NCI-H1092 (cell line): ENCODE results near the gene VEPH1.

Experiments
- DNase-seq: peaks from one replicate; lab custom pipeline; 2025; lab: John Stamatoyannopoulos, UW

VEPH1 gene

GRCh38 chr3:157427901-157428300, 75.3 kb downstream of the VEPH1 start:
- DNase-seq, result no peak

- no peak for DNase-seq
Observed at GRCh38 chr3:157423337-157423736, 79.9 kb downstream of the VEPH1 start.

- DNase-seq, result no peak
Observed at GRCh38 chr3:157420606-157421130, 82.5 kb downstream of the VEPH1 start.

- DNase-seq, result no peak
Observed at GRCh38 chr3:157418104-157418503, 85.1 kb downstream of the VEPH1 start.

GRCh38 chr3:157417247-157417646, 86.0 kb downstream of the VEPH1 start:
- no peak for DNase-seq

- no peak for DNase-seq
Observed at GRCh38 chr3:157416347-157417087, 86.7 kb downstream of the VEPH1 start.

- DNase-seq, result peak; percentile 4
Observed at GRCh38 chr3:157414861-157415260, 88.4 kb downstream of the VEPH1 start.

- DNase-seq, result no peak
Observed at GRCh38 chr3:157412323-157412855, 90.8 kb downstream of the VEPH1 start.

- DNase-seq, result no peak
Observed at GRCh38 chr3:157410945-157411344, 92.3 kb downstream of the VEPH1 start.

- DNase-seq, result no peak
Observed at GRCh38 chr3:157409516-157409915, 93.7 kb downstream of the VEPH1 start.

- DNase-seq, result no peak
Observed at GRCh38 chr3:157408499-157409149, 94.6 kb downstream of the VEPH1 start.

GRCh38 chr3:157407769-157408168, 95.4 kb downstream of the VEPH1 start:
- no peak for DNase-seq

GRCh38 chr3:157406394-157406793, 96.8 kb downstream of the VEPH1 start:
- DNase-seq, result no peak

- DNase-seq, result no peak
Observed at GRCh38 chr3:157405457-157405856, 97.8 kb downstream of the VEPH1 start.

- no peak for DNase-seq
Observed at GRCh38 chr3:157404381-157404780, 98.8 kb downstream of the VEPH1 start.

GRCh38 chr3:157398598-157398997, 104.6 kb downstream of the VEPH1 start:
- DNase-seq, result no peak

- DNase-seq, result no peak
Observed at GRCh38 chr3:157394411-157394810, 108.8 kb downstream of the VEPH1 start.

- no peak for DNase-seq
Observed at GRCh38 chr3:157393113-157393512, 110.1 kb downstream of the VEPH1 start.

GRCh38 chr3:157392104-157392503, 111.1 kb downstream of the VEPH1 start:
- no peak for DNase-seq

- DNase-seq, result no peak
Observed at GRCh38 chr3:157390713-157391515, 112.3 kb downstream of the VEPH1 start.

GRCh38 chr3:157388976-157389375, 114.2 kb downstream of the VEPH1 start:
- DNase-seq, result no peak

- no peak for DNase-seq
Observed at GRCh38 chr3:157387708-157388435, 115.3 kb downstream of the VEPH1 start.
